Stimulated activated CD8-positive, alpha-beta memory T cell treated with anti-CD3 and anti-CD28 coated beads, Interleukin-12 subunit alpha, Interleukin-12 subunit beta, amount 100 ng/mL, for 24 hours (primary cell): Measurements from ENCODE around the gene SCYL3.
"Not testable (repeated sequence)": the region's sequence is repeated elsewhere in the genome, so short reads cannot be mapped to it uniquely, and the experiment has no call there.

Source experiments
- DNase-seq: peaks from one replicate; pipeline ENCODE4 v3.0.0-alpha.2; 2020; ENCODE audit errors: extremely low read depth

The SCYL3 gene, protein sequence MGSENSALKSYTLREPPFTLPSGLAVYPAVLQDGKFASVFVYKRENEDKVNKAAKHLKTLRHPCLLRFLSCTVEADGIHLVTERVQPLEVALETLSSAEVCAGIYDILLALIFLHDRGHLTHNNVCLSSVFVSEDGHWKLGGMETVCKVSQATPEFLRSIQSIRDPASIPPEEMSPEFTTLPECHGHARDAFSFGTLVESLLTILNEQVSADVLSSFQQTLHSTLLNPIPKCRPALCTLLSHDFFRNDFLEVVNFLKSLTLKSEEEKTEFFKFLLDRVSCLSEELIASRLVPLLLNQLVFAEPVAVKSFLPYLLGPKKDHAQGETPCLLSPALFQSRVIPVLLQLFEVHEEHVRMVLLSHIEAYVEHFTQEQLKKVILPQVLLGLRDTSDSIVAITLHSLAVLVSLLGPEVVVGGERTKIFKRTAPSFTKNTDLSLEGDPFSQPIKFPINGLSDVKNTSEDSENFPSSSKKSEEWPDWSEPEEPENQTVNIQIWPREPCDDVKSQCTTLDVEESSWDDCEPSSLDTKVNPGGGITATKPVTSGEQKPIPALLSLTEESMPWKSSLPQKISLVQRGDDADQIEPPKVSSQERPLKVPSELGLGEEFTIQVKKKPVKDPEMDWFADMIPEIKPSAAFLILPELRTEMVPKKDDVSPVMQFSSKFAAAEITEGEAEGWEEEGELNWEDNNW

DNA sequence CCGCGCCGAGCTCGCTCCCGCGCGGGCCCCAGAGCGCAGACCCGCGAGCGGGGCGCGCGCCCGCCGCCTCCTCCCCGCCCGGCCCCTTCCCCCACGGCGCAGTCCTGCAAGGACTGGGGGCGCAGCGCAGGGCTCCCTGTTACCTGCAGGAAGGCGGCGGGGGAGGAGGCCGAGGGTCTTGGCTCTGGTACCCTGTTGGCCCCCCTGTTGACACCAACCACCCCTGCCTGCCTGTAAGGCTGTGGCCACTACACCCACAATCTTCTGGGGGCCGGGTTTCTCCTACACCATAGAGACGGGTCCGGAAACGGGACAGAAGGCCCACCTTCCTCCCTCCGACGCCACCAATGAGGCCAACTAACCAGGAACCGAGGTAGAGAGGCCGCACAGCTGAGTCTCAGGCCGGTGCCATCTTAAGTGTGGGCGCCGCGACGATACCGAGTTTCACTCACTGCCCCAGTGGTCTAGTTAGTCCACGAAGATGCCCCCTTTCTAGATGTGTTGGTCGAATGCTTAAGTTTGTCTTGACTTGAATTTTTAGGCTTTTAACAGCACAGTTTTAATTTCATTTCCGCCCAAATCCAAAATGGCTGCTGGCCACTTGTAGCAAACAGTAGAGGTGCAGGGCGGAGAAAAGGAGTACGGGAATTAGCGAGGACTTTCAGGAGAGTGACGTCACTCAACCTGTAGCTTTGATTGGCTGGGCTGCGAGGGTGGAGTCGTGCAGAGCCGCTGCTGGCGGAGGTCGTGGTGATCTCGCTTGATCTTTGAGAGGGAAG lies at the start of gene SCYL3:
Gene SCYL3 (minus strand): TSS at position 252 of the 779 bp plus-strand sequence. CDS start 5,056 bp downstream, outside the sequence.
- peak; percentile 79 for DNase-seq

DNA sequence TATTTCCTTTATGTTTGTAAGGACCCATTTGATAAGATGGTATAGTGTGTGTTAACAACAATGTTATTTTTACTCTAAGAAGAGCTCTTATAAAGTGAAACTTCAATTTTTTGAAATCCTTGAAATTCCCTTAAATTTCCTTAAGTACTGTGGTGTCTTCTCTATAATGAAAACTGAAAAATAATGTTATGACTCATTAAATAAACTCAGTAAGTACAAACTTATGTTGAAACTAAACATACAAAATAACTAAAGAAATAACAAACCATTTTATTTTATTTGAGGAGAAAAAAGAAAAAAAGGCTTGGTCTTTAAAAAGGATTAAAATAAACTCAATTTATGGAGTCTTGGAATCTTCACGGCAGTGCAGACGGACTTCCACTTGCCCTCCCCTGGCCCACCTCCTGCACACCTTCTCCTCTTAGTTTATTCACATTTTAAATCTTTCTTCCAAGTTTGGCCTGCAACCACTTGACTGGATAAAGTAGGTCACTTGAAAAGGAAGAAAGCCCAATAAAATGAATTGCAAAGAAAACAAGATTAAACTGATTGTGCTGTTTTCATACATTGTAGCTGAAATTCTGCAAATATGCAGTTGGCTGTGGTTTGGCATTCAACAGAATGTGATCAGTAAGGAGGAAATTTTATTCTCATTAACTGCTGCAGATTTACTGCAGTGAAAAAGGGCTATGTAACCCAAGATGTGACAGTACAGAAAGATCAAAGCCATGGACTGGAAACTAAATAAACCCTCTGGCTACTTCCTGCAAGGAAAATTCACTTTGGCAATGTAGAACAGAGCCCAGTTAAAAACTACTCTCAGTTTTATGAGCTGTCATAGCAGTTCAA lies 48.5 kb upstream of the SCYL3 start:
- DNase-seq, result no peak

- no peak for DNase-seq
These were observed 40.5 kb upstream of the SCYL3 start for GRCh38 chr1:169933984-169934725.

GRCh38 chr1:169931795-169932231 lies 38.1 kb upstream of the SCYL3 start:
- DNase-seq, result no peak

GRCh38 chr1:169929210-169929526 lies 35.5 kb upstream of the SCYL3 start:
- DNase-seq, result no peak

GRCh38 chr1:169928438-169929209 lies 34.9 kb upstream of the SCYL3 start:
- no peak for DNase-seq

DNA sequence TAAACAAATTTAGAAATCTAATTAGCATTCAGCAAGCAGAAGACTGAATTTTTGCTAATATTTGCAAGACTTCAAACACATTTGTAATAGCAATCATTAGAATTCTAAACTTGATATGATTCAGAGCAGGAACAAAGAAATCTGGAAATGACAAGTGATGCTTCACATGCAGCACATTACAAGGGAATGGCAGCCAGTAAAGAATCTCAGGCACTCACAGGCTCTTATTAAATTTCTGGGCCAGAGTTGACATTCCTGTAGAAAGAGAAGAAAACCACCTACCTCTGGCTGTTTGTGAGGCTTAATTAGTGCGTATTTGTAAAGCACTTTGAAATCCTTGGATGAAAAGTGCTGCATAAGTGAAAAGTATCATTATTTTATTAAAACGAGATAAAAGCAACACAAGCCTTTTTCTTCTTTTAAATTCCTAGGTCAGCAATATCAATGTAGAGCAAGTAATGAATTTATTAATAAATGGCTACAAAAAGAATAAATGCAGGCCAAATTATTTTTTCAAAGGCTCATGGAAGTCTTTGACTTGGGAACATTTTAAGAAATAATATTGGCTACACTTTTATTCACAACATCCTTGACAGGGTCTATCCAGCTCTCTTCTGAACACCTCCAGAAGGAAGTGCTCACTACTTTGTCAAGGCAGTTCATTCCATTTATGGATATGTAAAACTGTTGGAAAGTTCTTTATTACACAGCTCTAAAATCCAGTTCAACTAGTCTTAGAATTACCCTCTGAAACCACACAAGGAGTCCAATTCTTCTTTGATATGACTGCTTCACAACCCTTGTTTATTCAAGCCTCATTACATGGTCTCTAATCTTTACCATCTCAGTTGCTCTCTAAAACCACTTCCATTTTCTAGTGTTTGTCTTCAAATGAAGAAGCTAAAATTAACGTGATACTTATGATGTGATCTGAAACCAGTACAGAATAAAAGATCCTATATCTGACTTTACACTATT lies 32.1 kb upstream of the SCYL3 start:
- DNase-seq, result no peak

GRCh38 chr1:169924829-169925228 lies 31.1 kb upstream of the SCYL3 start:
- no peak for DNase-seq

- DNase-seq, result no peak
These were observed 30.4 kb upstream of the SCYL3 start for GRCh38 chr1:169924063-169924462.

- no peak for DNase-seq
These were observed 27.4 kb upstream of the SCYL3 start for GRCh38 chr1:169921080-169921479.

GRCh38 chr1:169918927-169919326 lies 25.2 kb upstream of the SCYL3 start:
- DNase-seq, result no peak

DNA sequence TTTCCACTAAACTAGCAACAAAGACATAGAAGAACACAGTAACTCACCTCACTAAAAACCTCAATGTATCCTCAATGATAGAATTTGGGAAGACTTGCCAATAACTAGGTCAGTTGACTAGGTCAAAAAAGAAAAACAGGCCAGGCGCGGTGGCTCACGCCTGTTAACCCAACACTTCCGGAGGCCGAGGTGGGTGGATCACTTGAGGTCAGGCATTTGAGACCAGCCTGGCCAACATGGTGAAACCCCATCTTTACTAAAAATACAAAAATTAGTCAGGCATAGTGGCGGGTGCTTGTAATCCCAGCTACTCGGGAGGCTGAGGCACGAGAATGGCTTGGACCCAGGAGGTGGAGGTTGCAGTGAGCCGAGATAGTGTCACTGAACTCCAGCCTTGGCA lies 24.5 kb upstream of the SCYL3 start:
- not testable (repeated sequence) for DNase-seq

DNA sequence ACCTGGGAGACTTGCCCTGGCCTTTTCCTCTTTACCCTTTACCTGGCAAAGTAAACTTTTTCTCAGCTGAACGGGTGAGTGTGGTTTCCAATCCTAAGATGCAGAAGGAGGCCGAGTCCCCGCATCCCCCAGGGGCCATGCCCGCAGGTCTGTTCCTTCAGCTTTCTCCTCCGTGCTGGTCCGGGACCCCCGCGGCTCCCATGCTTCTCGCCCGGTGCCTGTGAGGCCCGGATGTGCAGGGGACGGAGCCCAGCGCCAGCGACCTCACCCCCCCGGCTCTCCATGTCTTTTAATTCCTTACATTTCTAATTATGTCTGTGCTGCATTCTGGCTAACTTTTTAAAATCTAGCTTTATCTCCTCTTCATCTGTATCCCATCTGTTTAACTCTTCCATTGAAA lies 21.5 kb upstream of the SCYL3 start:
- DNase-seq, result no peak

DNA sequence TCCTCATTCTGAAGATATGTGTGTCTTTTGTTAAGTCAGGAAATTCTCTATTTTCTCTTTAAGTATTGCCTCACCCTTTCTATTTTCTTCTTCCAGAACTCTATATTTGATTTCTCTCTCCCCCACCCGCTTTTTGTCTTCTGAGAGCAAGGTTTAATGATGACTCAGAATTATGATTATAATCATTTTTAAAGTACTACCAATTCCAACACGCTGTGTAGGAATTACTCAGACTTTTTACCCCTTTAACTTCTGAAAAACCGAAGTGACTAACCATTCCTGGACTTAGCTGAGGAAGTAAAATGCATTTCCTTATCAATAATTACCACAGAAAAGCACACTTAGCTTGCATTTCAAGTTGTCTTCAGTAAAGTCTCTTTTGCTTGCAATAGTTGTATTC lies 20.8 kb upstream of the SCYL3 start:
- no peak for DNase-seq

GRCh38 chr1:169909499-169909898 lies 15.8 kb upstream of the SCYL3 start:
- no peak for DNase-seq

DNA sequence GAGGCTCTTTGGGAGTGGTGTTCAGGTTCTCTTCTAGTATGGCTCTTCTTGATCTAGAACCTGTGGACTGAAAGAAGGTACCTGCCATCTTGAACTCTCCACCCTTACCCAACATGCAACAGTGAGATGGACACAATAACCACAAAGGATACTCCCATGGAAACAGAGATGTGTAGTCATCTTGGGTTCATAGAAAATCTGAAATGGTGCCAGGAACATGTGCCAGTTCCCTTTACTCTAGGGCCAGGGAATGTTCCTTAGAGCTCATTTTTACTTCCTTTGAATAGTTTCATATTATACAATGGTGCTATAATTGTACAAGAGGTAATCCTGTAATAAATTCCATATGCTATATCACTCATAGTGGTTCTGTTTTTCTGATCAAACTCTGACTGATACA lies 13.2 kb upstream of the SCYL3 start:
- DNase-seq, result no peak

- no peak for DNase-seq
These were observed 11.1 kb upstream of the SCYL3 start for GRCh38 chr1:169904834-169905233.

DNA sequence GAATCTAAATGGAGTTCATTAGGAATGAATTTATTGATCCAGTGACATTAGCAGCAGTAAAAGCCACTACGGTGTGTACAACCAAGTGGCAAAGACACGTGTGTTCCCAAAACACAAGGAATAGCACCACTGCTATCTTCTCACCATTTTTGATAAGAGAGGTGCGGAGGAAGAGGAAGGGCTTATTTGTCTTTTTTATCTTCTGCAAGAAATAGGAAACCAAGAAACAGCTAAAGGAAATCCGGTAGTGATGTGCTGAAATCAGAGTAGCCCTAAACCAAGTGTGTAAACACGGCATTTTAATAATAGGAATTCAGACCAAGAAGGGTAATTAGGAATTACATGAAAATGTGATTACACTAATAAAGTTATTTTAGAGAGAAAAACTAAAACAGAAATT lies 9.1 kb upstream of the SCYL3 start:
- no peak for DNase-seq

GRCh38 chr1:169901115-169901514 lies 7.4 kb upstream of the SCYL3 start:
- DNase-seq, result no peak
